SKM-1 treated with dmso at 0.1 percent for 144 hours (cell line): ENCODE measurements around the gene DSCAM.
A peak's percentile ranks its signal among the peaks of the same experiment; 100 is the strongest.

Experiments used
- DNase-seq: peaks from one replicate; lab custom pipeline; 2025; ENCODE audit not compliant: unreplicated experiment; lab: John Stamatoyannopoulos, UW

DSCAM gene

DNA sequence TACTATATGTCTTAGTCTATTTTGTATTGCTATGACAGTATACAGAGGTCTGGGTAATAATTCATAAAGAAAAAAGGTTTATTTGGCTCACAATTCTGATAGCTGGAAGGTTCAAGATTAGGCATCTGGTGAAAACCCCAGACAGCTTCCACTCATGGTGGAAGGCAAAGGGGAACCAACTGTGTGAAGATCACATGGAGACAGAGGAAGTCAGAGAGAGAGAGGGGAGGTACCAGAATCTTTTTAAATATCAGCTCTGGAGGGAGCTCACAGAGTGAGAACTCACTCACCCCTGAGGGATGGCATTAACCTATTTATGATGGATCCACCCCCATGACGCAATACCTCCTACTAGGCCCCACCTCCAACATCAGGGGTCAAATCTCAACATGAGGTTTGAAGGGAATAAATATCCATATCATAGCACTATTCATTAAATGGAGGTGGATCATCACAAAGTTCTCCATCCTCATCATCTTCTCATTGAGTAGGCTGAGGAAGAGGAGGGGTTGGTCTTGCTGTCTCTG, 290.5 kb downstream of the DSCAM start:
- peak; percentile 41 for DNase-seq

DNA sequence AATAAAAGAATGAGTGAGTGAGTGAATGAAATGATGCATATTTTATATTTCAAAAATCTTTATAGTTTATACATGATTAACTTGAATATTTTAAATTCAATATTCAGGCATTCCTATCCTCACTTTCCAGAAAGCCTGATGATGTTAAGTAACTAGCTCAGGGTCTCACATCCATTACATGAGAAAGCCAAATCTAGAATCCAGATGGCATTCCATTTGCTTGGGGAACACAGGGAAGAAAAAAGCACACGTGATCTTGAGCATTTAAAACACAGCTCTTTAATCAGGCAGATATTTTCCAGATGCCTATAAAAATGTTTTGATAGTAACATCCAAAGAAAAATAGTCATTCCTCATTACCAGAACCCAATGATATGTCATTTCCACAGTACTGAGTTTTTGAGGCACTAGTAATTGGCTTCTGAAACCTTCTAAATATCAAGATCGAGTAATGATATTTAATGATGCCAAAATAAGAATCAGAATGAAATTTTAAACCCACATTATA, 291.9 kb downstream of the DSCAM start:
- DNase-seq: no peak

DNA sequence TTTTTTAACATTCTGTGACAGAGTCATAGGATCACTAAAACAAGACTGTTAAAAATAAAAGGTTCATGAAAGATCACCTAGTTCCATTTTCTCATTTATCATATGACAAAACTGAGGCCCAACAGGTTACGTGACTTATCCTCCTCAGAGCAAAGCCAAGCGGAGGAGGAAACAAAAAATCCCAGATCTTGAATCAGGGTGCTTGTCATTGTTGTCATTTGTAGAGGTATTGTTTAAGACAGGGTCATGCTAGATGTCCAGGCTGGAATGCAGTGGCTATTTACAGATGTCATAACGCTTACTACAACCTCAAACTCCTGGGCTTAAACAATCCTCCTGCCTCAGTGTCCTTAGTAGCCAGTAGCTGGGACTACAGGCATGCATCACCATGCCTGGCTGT, 293.2 kb downstream of the DSCAM start:
- DNase-seq: no peak

DNA sequence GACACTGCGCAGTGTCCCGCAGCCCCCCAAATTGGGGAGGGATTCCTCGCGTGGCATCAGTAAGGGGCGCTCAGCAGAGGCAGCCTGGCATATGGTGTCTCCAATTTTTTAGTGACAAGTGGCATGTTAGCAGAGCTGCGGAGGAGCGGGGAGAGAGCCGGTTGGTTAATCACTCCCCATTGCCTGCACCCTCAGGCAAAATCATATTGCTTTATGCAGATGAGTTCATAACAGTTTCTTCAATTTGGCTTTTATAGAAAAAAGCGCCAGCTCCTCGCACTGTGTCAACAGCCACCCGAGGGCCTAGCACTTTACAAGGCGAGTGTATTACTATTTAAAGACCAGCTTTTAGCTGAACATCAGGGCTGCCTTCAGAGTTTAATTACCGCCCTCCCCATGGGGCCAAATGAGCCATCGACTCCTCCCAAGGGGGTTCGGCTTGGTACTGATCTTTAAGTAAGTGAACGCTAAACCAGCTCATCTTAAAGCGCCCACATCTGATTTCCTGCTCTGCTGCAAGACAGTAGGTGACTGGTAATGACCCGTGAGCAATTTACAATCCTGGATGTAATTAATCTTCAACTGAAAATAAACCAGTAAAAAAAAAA, 298.9 kb downstream of the DSCAM start:
- DNase-seq: no peak

DNA sequence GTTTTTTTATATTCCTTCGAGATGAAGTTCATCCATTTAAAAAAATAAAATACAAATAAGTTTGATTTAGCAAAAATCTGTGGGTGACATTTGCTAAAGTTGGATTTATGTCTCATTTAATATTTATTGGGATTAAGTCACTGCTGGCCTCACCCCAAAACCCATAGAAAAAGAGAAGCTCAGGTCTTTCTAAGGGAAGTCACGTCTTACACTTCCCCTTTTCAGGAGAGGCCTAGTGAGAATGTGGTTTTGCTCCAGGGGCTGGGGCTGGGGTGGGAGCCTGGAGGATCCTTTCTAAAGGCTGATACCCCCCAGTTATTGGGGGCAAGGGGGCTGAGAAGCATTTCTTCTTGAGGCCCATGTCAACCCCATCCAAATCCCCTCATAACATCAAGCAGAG, 300.3 kb downstream of the DSCAM start:
- peak; percentile 79 for DNase-seq

DNA sequence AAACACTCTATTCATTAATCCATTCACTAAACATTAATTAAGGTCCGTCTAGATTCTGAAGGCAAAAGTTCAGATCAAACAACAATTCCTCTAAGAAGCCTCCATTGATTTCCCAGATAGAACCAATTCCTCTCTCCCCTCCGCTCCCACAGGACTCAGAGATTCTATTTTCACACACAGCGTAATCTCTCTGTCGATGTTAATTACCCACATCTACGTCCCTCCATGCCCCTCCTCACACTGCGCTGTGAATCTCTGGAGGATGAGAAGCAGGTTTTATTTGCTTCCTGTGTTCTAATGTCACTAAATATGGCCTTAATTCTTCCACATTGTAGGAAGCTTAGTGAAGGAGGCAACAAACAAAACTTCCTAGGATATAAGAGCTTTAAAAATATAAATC, 306.7 kb downstream of the DSCAM start:
- no peak for DNase-seq

DNA sequence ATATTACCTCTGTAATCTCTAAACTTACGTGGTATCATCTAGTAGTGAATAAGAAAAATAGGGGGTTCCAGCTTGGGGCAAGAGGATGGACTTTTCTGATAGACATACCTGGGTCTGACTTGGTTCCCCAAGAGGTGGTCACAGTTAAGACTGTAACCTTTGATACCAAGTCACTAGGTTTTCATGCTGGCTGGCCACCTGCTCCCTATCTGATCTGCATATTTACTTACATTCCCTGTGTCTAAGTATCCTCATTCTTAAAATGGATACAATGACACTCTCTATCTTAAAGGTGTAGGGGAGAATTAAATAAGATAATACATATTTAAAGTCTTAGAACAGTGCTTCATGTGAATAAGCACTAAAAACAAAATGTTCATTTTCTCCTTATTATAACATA, 312.1 kb downstream of the DSCAM start:
- DNase-seq: no peak

DNA sequence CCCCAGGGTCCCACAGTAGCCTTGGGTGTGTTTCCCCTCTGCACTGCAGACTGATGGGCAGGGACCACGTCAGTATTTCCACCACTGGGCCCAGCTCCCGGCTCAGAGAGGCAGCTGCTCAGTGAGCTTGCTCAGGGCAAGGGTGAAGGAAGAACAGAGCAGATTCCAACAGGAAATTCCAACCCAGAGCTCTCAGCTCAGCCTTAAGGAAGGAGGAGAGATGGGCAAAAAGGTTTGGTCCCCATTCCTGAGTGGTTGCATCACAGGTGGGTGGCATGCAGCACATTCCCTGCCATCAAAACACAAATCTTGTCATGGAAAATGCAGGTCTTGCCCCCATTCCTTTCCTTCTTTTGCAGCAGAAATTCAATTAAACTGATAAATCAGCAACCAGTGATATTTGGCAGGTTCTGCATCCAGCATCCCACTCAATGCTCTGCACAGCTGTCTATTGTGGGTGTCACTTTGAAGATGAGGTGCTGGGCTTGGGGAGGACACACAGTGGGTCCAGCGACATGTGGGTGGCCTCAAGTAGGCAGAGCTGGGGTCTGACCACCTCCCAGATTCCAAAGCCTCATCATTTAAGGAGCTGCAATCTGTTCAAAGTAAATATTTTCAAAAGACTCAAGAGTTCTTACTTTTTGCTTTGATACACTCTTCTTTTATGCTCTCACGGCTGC, 315.4 kb downstream of the DSCAM start:
- no peak for DNase-seq

DNA sequence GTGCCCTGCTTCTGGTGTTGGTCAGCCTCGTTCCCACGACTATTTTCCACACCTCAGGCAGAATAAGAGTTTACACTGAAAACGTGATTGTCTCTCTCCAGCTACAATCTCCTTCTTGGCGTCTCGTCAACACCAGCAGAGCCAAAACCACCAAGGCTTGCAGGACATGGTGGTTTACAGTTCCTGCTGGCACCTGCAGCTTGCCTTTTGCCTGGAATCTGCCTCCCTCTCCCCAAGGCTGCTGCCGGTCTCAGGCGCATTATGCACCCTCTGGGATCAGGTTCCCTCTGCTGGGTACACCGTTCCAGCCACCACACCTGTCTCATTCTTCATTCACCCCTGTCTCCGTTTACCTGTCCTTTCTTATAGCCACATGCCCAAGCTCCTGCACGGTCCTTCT, 315.9 kb downstream of the DSCAM start:
- no peak for DNase-seq

DNA sequence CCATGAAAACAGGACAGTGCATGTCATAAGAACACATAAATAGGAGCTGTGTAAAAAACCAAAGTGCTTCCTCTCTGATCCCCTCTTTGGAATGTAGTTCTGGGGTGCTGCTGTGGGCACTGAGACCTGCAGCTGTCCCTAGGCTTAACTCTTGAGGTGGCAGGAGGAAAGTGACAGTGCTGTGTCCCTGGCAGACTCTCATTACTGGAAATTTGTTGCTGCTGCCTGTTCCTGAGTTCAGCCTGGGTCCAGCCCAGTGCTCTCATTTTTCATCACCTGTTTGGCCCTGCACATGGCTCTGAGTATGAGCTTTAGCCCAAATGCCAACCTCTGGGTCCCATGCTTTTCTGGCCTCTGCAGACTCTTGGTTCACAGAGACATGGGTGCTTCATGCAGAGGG, 329.3 kb downstream of the DSCAM start:
- DNase-seq: no peak

DNA sequence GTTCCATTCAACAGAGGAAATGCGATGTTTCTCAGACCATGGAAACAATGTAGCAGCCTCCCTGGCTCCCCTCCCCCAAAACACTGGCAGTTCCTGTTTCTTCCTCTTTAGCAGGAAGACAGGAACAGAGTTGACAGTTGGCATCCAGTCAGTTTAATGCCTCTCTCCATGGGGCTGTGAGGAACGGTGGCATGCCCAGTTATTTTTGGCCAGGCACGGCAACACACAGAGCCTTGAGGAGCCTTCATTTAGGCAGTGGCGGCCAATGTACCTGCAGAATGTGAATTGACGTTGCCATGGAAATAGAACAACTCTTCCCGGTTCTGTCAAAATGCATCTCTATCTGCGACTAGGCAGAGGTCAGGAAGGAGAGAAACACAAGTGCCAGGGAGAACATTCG, 330.6 kb downstream of the DSCAM start:
- DNase-seq: peak; percentile 78

DNA sequence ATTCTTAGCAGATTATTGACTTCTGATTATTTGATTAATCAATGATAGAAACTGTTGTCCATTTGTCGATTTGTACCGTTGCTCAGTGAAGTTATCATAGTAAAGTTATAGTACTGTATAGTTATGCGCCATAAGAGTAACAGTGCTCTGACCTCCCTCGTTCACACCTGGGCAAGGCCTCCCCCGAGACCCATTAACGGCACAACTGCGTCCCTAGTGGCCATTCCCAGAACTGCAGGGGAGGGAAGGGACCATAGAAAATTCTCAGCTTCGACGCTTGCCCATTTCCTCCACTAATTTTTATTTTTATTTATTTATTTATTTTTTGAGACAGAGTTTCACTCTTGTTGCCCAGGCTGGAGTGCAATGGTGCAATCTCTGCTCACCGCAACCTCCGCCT, 334.4 kb downstream of the DSCAM start:
- no peak for DNase-seq

DNA sequence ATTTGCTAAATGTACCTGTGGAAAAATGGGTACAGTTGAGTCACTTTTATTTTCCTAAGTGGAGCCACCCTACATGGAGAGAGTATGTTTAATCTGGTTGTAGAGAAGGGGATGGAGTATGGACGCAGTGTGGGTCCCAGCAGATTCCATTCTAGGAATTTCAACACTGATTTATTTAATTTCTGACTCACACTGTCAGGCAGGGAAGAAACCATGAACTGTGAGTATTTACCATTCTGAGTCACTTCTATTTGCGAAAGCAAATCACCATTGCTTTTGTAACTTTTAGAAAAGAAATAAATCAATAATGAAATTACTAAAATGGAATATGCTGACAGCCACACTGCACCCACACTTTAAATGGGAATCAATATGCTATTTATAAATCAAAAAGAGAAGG, 339.0 kb downstream of the DSCAM start:
- DNase-seq: no peak

DNA sequence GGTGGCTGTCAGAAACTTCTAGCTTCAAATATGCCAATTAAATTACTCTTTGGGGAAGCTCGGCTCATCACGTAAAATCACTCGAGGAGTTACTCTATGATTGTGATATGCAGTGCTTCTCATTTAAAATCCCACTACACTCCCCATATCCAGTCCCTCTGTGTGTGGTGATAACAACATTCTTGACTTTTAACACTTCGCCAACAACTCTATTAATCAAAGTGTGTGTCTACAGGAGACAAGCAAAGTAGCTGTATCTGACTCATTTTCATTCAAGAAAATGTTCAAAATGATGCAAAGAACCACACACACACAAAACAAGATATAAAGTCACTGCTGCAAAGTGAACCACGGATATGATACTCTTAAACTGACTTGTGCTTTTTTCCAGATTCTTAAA, 341.3 kb downstream of the DSCAM start:
- no peak for DNase-seq

DNA sequence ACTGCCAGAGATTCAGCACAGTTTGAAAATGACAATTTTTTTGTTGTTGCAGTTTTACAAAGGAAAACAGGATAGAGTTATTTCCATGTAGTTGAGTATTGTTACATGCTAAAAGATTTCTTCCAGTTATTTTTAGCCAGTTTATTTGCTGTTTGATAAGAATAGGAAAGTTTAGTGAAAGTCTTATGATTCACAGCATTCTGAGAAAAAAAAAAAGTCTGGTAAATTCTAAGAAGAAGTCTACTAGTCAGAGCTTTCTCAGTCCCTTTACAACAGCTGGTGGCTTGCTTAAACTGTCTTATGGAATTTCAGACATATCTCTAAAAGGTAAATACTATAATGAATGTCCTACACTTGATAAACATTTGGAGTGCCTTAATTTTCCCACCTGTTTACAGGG, 341.7 kb downstream of the DSCAM start:
- no peak for DNase-seq

DNA sequence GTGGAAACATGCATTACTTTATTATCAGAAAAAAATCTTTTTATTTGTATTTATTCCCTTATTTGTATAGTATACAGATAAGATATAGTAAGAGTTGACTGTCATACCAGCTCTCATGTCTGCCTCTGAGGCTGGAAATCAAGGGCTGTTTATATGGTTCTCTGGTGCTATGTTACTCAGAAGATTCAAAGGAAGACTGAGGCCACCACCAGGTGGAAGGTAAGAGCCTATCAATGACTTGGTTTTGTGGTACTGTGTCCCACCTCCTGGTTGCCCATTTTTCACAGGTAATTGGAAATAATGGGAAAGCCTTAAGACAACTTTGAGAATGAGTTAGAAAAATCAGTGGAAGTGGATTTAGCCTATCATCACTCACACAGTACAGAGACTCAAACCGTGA, 342.1 kb downstream of the DSCAM start:
- DNase-seq: no peak

DNA sequence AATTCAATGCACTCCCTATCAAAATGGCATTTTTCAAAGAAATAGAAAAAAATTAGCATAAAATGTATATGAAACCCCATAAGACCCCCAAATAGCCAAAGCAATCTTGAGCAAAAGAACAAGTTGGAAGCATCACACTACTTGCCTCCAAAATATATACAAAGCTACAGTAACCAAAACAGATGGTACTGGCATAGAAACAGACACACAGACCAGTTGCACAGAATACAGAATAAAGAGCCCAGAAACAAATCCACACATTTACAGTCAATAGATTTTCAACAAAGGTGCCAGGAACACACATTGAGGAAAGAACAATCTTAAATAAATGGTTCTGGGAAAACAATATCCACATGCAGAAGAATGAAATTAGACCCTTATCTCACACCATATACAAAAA, 350.8 kb downstream of the DSCAM start:
- DNase-seq: no peak

DNA sequence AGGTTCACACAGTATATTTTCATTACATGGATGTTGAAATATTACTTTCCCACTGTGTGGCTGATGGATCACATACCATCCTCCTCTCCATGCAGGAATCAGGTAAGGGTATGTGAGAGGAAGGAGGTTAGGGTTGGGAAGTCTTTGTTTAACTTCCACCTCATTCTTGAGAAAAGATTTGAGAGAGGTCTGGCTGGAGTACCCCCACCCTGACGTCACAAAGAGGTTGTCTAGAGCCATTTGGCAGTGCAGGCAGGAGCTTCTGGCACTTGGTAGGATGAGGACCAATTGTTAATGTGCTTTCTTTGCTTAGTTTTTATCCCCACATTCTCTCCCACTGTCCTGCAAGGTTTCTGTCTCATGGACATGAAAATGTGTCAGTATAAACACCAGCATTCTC, 356.6 kb downstream of the DSCAM start:
- no peak for DNase-seq

DNA sequence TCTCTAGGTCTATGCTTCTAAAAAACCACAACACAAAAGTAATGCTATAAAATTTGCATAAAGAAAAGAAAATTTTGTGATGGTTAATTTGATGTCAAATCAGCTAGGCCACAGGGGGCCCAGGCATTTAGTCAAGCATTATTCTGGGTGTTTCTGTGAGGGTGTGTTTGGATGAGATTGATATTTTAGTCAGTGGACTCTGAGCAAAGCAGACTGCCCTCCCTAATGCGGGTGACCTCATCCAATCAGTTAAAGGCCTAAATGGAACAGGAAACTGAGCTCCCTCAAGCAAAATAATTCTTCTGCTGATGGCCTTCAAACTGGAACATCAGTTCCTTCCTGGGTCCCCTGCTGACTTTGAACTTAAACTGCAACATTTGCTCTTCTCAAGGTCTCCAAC, 358.0 kb downstream of the DSCAM start:
- DNase-seq: no peak

DNA sequence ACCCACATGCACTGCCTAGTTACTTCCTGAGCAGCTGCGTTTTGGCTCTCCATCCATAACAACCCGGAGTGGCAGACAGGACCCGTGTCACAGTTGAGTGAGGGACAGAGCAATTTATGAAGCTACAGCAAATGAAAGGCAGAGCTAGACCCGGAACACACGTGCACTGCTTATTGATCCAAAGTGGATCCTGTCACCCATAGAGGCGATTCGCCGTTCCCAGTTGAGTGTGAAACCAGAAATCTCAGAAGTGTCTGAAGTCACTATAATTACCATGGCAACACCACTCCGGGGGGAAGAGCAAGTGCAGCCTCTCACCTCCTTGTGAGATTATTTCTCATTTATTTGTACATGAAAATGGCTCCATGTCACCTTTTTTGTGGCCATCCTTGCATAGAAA, 365.2 kb downstream of the DSCAM start:
- DNase-seq: no peak

DNA sequence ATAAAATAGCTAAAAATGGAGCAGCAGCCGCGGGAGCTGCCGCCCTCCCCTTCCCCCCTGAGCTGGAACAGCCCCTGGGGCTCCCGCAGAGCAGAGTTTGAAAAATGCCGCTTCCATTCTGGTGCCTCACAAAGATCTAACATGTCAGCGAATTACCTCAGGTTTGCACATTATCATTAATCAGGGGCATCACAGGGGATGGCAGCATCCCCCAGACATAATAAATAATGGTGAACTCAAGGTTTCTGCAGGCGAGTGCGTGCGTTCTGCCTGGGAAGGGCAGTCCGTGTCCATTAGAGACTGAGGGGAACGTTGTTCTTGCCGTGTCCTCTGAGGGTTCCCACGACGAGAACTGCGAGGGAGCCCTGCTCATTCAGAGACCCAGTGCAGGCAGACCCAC, 372.4 kb downstream of the DSCAM start:
- no peak for DNase-seq

DNA sequence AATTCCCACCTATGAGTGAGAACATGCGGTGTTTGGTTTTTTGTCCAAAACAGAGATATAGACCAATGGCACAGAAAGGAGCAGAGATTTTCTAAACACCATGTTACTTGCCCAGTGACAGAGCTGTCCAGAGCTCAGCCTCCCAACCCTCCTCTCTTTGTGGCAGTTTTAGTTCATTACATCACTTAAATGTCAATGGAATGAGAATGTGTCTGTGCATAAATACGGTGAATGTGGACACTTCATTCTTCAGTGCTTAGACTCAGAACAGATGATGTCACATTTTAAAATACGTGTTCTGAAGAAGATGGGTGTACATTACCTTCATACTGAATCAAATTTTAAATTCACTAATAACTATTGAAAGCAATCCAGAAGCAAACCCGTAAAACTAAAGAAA, 374.9 kb downstream of the DSCAM start:
- no peak for DNase-seq

DNA sequence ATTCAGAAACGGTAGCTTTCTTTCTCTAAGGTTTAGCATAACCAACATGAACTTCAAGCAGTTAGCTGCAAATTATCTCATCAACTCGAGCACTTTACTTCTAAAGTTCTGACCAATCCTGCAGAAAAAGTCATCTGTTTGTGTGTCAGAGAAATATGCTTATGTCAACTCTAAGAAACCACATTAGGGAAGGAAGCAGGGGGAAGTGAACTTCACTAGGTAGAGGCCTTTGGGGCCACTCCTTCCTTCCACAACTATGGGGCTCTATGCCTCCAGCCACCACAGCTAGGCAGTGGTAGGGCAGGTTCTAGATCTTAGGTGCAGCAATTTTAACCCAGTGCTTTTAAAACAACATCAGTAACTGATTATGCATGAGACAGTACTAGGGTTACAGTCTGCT, 375.9 kb downstream of the DSCAM start:
- DNase-seq: peak; percentile 91
